Uterus (tissue), 2 donors: ENCODE data around the gene TBC1D5.

ENCODE experiments used
- POLR2A ChIP-seq, 2 donors: fragments of 450-650 bp; IDR thresholded peaks; one replicate each; pipeline ENCODE4 v1.6.1; 2016; ENCODE audit warnings: antibody characterized with exemption in 2 of 2, mild to moderate bottlenecking in 1 of 2, moderate library complexity in 1 of 2
- TF ChIP-seq, protein P1 (sequence below), 4 experiments: fragments of 200-600 bp in 2 of 4; fragments of 450-650 bp in 2 of 4; sonication (generic) in 2 of 4; IDR thresholded peaks; one replicate each; pipeline ENCODE4 v1.5.1; 2016 to 2019; ENCODE audit warnings: antibody characterized with exemption in 4 of 4, mild to moderate bottlenecking in 2 of 4, moderate library complexity in 1 of 4

DNA sequence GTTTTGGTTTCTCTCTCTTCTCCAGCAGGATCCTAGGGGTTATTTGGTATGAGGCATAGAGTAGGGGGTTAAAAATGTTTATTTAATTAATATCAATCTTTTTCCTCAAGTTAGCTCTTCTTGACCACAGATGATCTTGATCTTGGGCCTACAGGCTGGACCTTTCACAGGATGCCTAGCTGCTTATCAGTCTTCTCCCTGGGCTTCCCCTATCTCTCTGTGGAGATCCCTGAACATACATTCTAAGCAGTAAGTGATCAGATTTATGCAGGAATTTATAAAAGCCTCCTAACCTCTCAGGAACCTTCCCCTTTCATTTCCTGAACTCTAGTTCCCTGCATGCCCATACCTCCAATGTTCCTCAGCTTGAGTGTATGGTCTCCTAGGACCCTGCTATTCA lies 428.3 kb downstream of the TBC1D5 start:
- TF ChIP-seq, protein P1, sequence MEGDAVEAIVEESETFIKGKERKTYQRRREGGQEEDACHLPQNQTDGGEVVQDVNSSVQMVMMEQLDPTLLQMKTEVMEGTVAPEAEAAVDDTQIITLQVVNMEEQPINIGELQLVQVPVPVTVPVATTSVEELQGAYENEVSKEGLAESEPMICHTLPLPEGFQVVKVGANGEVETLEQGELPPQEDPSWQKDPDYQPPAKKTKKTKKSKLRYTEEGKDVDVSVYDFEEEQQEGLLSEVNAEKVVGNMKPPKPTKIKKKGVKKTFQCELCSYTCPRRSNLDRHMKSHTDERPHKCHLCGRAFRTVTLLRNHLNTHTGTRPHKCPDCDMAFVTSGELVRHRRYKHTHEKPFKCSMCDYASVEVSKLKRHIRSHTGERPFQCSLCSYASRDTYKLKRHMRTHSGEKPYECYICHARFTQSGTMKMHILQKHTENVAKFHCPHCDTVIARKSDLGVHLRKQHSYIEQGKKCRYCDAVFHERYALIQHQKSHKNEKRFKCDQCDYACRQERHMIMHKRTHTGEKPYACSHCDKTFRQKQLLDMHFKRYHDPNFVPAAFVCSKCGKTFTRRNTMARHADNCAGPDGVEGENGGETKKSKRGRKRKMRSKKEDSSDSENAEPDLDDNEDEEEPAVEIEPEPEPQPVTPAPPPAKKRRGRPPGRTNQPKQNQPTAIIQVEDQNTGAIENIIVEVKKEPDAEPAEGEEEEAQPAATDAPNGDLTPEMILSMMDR (IDR thresholded peaks at IDR 0.05): no peak
- no peak for TF ChIP-seq POLR2A (IDR thresholded peaks at IDR 0.05)
